Measurements from ENCODE around the gene ASCC1.
"Not testable (repeated sequence)": the region's sequence is repeated elsewhere in the genome, so short reads cannot be mapped to it uniquely, and the experiment has no call there.

The ASCC1 gene

GRCh38 chr10:72162978-72163377 lies 53.1 kb downstream of the ASCC1 start:
- no peak overlapping the region for H3K4me3 ChIP-seq (replicated peaks; ENCODE audit: low read depth, low read length)
- DNase-seq (ENCODE audit: extremely low read depth, low read depth), result peak; percentile 91
- no peak for TF ChIP-seq CTCF (IDR thresholded peaks at IDR 0.05; ENCODE audit: low read depth, low read length, missing control alignments)

GRCh38 chr10:72158176-72158575 lies 57.9 kb downstream of the ASCC1 start:
- TF ChIP-seq CTCF (IDR thresholded peaks at IDR 0.05; ENCODE audit: low read depth, low read length, missing control alignments), result no peak
- DNase-seq (ENCODE audit: extremely low read depth, low read depth), result no peak
- H3K4me3 ChIP-seq (replicated peaks; ENCODE audit: low read depth, low read length), result no peak overlapping the region

GRCh38 chr10:72156223-72156622 lies 59.9 kb downstream of the ASCC1 start:
- no peak overlapping the region for H3K4me3 ChIP-seq (replicated peaks; ENCODE audit: low read depth, low read length)
- TF ChIP-seq CTCF (IDR thresholded peaks at IDR 0.05; ENCODE audit: low read depth, low read length, missing control alignments), result no peak
- DNase-seq (ENCODE audit: extremely low read depth, low read depth), result no peak

GRCh38 chr10:72152286-72152685 lies 63.8 kb downstream of the ASCC1 start:
- DNase-seq (ENCODE audit: extremely low read depth, low read depth), result no peak
- no peak for TF ChIP-seq CTCF (IDR thresholded peaks at IDR 0.05; ENCODE audit: low read depth, low read length, missing control alignments)
- no peak overlapping the region for H3K4me3 ChIP-seq (replicated peaks; ENCODE audit: low read depth, low read length)

GRCh38 chr10:72150746-72151478 lies 65.2 kb downstream of the ASCC1 start:
- not testable (repeated sequence) for H3K4me3 ChIP-seq (replicated peaks; ENCODE audit: low read depth, low read length)

GRCh38 chr10:72147324-72147584 lies 68.8 kb downstream of the ASCC1 start:
- H3K4me3 ChIP-seq (replicated peaks; ENCODE audit: low read depth, low read length); DNase-seq (ENCODE audit: extremely low read depth, low read depth): not testable (repeated sequence)

More at GRCh38 chr10:72150746-72151478, 65.2 kb downstream of the ASCC1 start:
- DNase-seq (ENCODE audit: extremely low read depth, low read depth), result not testable (repeated sequence)

- H3K4me3 ChIP-seq (replicated peaks; ENCODE audit: low read depth, low read length), result no peak overlapping the region
- DNase-seq (ENCODE audit: extremely low read depth, low read depth), result no peak
- TF ChIP-seq CTCF (IDR thresholded peaks at IDR 0.05; ENCODE audit: low read depth, low read length, missing control alignments), result no peak
Observed at GRCh38 chr10:72146559-72147323, 69.3 kb downstream of the ASCC1 start.

GRCh38 chr10:72146071-72146470 lies 70.0 kb downstream of the ASCC1 start:
- H3K4me3 ChIP-seq (replicated peaks; ENCODE audit: low read depth, low read length), result no peak overlapping the region
- no peak for DNase-seq (ENCODE audit: extremely low read depth, low read depth)
- TF ChIP-seq CTCF (IDR thresholded peaks at IDR 0.05; ENCODE audit: low read depth, low read length, missing control alignments), result no peak
